ENCODE data around the gene CBFB.

CBFB gene

GRCh38 chr16:67129422-67129821 lies 100.5 kb downstream of the CBFB start:
- no peak for DNase-seq (ENCODE audit: low spot score)

DNA sequence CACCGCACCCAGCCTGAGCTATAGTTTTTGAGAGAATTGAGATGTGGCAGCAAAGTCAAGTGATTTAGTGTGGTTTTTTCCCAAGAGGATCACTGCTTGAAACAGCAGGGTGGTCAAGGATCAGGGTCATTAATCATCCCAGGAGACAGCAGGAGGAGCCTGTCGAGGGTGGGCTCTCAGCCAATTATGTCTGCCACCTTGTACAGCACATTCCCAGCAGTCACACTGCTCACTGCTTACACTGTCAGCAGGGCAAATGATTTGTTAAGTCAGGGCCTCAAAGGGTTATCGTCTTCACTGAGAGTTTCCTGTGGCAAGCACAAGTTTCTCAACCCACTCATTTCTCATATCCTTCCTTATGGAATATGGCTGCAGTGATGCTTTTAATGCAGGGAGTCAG lies 108.7 kb downstream of the CBFB start:
- no peak for DNase-seq (ENCODE audit: low spot score)

GRCh38 chr16:67141391-67141790 lies 112.4 kb downstream of the CBFB start:
- DNase-seq (ENCODE audit: low spot score) = no peak

- no peak for DNase-seq (ENCODE audit: low spot score)
Measured at GRCh38 chr16:67142342-67142741, 113.4 kb downstream of the CBFB start.

DNA sequence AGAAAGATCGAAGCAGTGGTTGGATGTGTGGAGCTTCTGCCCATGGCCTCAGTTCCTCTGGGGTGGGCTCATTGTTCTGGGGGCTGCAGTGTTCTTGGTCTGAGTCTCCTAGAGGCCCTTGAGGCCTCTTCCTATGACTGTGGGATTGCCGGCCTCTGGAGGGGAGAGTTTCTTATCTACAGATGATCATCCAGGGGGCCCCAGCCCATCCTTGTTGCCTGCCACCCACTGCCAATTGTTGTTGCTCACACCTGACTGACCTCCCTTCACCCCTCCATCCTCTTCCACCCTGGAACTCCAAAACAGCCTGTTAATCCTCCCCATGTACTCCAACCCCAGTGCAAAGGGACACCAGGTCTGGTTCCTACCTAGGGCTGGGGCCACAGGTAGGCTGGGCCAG lies 116.0 kb downstream of the CBFB start:
- no peak for DNase-seq (ENCODE audit: low spot score)

GRCh38 chr16:67145746-67146145 lies 116.8 kb downstream of the CBFB start:
- no peak for DNase-seq (ENCODE audit: low spot score)

GRCh38 chr16:67146523-67147357 lies 117.8 kb downstream of the CBFB start:
- no peak for DNase-seq (ENCODE audit: low spot score)

GRCh38 chr16:67147437-67148140 lies 118.6 kb downstream of the CBFB start:
- no peak for DNase-seq (ENCODE audit: low spot score)

GRCh38 chr16:67148221-67148620 lies 119.3 kb downstream of the CBFB start:
- DNase-seq (ENCODE audit: low spot score) = no peak

DNA sequence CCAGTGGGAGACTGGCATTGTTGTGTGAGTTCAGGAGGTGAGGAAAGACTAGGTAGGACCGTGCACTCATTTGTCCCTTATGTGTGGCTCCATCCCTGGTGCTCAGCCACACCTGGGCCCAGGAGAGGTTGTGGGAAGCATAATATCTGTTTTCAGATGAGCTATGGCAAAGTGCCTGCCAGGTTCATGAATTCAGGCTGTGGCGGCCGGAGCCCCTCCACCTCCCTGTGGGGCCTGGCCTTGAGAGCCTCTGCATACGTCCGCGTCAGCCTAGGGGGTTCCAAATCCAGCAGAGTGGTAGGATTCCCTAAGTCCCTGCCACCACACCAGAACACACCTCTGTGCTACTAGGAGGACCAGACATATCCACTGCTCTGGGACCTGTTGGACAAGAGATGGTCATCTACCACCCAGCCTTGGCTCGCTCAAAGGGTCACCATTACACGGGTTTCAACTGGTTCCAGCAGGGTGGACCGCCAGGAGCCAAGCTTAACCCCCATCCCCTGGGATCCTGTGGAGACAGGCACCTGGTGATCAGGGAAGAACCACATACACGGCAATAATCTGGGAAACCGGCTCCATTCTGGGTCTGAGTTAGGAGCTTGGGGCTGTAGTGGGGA lies 119.8 kb downstream of the CBFB start:
- DNase-seq (ENCODE audit: low spot score) = no peak

DNA sequence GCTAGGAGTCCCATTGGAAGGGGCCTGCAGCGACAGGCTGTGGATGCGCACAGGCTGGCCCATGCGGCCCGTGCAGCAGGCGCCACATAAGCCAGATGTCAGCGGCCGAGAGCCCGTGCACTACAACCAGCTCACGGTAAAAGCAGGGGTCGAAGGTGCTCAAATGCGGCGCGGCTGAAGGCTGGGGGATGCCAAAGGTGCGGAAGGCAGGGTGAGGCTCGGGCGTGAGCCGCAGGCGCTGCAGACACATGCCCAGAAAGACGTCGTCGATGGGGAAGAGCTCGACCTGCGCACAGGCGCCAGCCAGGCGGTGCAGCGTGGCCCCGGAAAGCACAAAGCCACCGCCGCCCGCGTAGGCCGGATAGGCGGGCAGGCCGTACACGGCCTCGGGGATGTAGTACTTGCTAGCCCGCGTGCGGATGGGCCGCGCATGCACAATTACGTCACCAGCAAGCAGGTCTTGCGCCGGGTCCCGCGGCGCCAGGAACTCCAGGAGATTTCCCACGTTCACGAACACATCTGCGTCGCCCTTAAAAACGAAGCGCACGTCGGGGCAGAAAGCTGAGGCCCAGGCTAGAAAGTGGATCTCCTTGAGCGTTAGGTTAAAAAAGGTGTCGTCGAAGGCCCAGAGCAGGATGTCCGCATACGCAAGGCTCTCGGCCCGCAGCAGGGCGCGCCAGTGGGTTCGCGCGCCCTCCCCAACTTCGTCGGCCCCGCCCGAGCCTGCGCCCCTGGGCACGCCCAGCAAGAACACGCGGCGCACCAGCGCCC lies 120.5 kb downstream of the CBFB start:
- DNase-seq (ENCODE audit: low spot score) = no peak

DNA sequence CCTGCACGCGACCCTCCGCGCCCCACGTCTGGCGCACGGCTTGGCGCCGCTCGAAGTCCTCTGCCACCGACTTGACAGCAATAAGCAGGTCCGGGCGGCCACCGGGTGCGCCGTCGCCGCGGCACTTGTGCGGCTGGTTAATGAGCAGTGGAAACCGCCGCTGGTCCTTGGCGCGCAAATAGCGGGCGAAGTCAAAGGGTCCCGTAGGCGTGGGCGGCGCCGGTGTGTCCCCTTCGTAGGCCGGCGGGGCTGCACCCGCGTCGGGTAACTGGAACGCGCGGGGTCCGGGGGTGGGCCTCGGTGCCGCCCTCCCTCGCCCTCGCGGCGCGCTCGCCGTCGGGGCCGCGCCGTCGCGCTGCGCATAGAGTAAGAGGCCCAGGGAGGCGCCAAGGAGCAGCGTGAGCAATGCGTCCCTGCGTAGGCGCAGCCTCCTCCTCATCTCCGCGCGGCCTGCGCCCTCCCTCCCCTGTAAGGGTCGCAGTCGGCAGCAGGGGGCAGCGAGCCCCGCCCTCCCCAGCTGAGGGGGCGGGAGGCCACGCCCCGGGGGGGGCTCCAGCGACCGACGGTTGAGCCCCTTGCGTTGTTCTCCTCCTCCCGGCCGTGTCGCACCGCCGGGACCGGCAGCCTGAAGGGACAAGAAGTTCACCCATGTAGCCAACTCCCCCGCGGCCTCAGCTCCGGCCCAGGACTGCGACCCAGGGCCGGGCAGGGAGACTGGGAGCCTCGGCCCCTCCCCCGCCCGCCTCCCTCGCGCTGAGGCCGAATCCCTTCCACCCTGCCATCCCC lies 121.3 kb downstream of the CBFB start:
- peak; percentile 86 for DNase-seq (ENCODE audit: low spot score)
